Right forelimb (tissue), 1 donor: ENCODE measurements around the gene ALCAM.
"Not testable (repeated sequence)": the region's sequence is repeated elsewhere in the genome, so short reads cannot be mapped to it uniquely, and the experiment has no call there.

Source experiments
- DNase-seq: peaks from one replicate; pipeline ENCODE4 v3.0.0-alpha.2; 2018

ALCAM gene

DNA sequence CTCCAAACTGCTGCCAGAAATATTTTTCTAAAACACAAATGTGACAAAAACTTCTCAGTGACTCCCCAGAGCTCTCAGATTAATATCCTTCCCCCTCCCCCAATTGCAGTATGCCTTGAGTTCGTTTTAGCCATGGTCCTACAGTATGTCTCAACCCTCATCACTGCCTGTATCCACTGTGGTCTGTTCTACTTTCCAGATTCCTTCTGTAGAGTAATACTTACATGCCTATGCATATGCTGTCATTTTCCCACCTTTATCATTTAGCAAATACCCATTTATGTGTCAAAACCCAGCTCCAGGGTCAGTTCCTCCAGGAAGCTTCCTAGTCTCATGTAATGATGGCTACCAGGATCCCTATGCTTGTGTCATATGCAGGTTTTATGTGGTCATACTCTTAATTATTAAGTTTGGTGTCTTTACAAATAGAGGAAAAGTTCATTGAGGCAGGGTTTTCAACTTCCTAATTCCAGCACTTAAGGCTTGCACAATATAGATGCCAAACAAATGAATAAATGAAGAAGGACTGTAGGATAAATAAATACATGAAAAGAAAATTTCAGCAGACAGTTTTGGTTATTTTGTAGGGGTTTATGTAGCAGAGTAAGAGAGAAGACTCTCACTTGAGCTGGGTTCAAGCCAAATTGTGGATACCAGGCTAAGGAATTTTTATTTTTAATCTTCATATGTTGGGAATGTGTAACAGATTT is 170.8 kb downstream of the ALCAM start:
- no peak for DNase-seq

DNA sequence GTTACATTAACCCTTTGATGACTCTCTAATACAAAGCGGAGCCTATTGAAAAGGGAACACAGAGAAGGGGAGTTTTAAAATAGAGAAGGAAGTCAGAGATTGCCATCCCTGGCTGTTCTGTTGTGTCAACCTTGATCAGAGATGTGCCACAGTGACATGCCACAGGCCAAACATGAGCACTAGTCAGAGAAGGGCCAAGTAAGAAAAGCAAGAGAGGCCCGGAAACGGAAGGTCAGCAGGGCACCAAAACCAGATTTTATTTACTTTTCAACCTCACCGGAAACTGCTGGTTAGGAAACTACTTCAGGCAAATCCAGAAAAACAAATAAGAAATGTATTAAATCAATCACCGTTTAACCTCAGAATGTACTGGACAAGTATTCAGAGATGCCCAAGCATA is 171.8 kb downstream of the ALCAM start:
- no peak for DNase-seq

DNA sequence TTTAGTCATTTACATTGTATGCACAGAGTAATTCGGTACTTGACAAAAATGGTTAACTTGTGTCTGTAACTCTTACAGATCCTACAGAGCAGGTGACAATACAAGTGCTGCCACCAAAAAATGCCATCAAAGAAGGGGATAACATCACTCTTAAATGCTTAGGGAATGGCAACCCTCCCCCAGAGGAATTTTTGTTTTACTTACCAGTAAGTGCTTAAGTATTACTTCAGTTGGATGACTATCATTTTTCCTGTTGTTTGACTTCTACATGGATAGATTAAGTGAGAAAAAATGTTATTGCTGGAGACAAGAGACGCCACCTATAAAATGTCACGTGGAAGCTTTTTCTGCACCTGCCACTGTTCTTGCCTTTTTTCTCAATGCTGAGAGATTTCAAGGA is 173.2 kb downstream of the ALCAM start:
- no peak for DNase-seq

DNA sequence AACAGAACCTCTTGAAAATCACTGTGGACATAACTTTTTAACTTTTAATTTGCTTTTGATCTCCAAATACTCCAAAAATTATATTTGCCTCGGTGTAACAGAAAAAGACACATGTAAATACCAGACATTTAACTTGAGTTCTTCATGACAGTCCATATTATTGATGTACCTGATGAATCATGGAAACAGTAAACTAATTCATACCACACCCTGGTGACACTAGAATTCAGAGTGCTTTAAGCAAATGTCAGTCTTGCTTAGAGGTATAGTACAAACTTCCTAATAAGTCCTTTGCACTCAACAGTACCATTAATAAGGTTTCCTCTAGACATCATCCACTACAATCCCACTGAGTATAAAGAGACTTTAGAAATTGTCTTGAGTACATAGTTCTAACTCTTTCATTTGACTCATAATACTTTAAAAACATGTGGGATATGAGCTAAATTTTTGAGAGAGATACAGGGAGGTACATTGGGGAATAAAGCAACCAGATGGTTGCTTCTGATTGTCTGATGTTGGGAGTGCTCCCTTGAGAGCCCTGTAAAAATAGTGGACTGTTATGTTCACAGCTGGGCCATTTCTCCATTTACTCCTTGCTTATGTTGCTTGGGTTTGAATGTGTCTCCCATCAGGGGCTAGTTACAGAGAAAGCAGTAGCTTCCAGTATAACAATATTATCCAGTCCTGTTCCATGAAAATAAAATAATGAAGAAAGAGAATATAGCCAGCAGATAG is 175.7 kb downstream of the ALCAM start:
- no peak for DNase-seq

DNA sequence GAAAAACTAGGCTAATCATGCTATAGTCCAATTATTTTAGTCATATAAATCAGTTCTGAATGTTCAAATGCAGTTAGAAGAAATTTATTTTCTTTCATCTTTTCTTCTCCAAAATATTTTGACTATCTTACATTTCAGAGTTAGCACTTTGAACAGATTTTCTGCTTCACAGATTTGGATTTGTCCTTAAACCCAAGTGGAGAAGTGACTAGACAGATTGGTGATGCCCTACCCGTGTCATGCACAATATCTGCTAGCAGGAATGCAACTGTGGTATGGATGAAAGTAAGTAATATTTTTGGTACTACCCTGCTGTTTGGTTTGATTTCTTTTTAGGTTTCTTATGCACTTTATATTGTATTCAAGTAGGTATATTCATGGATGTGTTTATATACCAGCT is 178.3 kb downstream of the ALCAM start:
- no peak for DNase-seq

DNA sequence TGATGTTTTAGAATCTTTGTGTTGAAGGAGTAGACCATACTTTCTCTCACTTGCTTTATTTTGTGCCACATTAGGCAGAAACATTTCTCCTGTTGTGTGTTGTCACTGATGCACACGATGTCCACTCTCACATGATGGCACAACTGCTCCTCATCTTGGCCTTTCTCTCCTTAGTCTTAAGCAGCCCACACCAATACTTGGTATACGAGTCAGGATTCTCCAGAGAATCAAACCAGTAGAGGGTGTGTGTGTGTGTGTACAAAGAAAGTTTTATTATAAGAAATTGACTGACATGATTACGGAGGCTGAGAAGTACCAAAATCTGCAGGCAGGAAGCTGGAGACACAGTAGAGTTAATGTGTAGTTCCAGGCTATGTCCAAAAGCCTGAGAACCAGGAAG is 187.1 kb downstream of the ALCAM start:
- no peak for DNase-seq

DNA sequence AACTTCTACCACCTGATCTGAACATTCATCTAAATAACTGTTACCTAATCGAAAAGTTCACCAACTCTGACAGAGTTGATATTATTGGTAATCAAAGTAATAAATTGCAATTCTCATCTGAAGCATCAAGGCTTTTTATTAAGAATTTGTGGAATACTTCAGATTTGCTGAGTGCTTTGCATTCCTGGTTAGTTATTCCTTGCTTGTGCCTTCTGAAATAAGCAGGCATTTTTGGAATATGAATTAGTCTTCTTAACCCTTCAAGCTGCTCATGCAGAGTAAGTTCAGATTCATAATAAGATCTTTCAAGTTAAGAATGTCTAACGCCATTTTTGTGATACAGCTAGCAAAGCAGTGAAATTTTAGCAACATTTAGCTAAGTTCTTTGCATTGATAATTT is 188.5 kb downstream of the ALCAM start:
- no peak for DNase-seq

DNA sequence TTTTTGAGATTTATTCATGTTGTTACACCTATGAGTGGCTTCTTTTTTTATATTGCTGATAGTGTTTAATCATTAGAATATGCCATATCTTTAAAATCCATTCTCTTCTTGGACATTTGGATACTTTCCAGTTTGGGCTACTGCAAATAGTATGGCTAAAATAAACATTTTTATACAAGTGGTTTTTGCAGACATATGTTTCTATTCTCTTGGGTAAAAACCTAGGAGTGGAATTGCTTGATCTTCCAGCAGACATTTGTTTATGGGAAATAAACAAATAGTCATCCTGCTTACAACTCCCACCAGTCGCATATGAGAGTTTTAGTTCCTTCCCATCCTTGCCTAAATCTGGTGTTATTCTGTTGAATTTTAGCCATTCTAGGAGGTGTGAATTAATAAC is 193.1 kb downstream of the ALCAM start:
- DNase-seq = no peak

DNA sequence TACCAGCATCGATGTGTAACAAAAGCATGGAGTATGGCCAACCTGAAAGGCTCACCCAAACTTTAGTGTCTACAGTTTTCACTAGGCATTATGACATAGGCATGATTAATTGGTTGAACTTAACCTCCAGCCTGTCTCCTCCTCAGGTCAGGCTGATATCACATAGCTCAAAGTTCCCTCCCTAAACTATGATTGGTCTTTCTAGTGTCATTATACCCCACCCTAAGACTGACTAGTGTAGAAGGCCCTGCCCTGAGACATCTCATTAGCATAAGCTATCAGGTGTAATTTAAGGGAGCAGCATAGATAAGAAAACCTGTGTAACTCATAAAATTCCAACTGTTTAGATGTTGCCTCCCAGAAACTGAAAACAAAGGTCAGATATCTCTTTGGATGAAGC is 195.2 kb downstream of the ALCAM start:
- DNase-seq = no peak

DNA sequence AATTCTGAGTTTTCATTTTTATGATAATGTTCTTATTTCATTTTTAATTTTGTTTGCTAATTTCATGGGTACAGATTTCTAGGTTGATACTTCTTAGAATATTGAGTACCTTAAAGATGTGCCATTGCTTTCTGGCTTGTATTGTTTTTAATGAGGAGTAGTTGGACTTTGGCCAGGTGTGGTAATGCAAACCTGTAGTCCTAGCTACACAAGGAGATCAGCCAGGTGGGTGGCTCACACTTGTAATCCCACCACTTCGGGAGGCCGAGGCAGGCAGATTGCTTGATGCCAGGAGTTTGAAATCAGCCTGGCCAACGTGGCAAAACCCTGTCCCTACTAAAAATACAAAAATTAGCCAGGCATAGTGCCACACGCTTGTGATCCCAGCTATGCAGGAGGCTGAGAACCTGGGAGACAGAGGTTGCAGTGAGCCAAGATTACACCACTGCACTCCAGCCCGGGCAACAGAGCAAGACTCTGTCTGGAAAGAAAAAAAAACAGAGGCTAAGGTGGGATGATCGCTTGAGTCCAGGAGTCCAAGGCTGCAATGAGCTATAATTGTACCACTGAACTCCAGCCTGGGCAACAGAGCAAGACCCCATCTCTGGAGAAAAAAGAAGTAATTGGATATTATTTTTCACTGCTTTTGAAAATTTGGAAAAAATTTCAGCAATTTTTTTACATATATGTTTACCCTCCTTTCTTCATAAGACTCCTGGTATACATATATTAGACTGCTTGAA is 198.0 kb downstream of the ALCAM start:
- no peak for DNase-seq

DNA sequence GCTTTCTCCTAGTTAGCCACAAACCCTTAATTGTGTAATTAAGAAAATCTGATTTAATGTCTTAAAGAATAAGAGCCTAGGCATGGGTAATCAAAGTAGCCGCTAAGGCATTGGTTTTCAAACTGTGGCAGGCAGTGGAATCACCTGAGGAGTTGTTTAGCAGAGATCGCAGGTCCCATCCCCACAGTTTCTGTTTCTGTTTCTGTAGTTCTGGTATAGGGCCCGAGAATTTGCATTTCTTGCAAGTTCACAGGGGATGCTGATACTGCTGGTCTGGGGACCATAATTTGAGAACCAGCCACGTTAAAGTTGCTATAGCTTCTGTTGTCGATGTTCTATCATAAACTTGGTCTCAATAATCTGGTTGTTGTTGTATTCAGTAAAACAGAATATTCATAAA is 204.3 kb downstream of the ALCAM start:
- DNase-seq = no peak

DNA sequence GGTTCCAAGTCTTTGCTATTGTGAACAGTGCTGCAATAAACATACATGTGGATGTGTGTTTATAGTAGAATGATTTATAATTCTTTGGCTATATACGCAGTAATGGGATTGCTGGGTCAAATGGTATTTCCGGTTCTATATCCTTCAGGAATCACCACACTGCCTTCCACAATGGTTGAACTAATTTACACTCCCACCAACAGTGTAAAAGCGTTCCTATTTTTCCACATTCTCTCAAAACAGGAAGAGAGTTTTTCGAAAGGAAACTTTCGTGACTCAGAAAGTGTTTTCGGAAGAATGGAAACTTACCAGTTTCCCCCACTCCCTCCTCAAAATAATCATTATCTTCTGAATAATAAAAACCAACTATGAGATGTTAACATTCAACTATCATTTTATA is 205.8 kb downstream of the ALCAM start:
- no peak for DNase-seq

DNA sequence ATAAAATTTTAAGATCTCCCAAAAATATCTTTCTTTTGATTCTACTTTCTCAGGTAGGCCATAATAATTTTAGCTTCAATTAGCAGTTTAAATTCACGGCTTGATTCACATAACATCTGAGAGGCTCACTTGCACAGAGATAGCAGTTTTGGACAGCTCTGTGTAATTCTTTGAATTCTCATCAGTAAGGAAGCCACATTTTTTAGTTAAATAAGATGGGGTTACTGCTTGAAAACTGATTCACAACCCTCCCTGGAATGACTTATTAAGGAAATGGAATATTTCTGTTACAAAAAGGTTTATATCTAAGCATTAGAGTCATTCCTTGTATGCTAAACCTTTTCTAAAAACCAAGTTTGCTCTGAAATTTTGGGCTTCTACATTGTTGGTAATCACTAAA is 212.7 kb downstream of the ALCAM start:
- DNase-seq = no peak

DNA sequence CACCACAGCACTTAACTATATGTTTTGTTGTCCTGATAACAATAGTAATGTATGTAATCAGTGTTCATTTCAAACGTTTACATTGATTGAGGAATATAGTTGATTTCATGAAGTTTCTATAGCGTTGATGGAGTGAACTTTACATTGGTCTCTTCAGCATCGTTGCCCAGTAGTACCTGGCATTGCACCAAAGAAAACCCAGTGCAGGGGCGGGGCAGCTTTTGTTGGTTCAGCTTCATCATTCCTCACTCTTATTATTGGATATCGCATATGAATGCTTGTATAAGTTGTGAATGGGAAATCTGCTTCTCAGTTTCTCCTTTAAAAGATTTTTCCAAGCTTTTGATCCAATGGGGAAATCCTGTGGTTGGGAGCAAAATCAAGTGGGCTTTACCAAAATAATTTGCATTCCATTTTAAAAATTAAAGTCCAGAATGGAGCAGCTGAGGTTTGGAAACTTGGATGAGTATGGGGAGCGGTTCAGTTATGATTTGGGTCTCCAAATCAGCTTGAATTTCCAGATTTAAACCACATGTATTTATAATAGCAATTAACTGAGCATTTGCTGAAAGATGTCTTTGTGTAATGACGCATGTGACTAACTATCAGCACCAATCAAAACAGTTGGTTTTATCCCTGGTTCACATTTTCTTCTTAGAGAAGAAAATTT is 213.7 kb downstream of the ALCAM start:
- no peak for DNase-seq

DNA sequence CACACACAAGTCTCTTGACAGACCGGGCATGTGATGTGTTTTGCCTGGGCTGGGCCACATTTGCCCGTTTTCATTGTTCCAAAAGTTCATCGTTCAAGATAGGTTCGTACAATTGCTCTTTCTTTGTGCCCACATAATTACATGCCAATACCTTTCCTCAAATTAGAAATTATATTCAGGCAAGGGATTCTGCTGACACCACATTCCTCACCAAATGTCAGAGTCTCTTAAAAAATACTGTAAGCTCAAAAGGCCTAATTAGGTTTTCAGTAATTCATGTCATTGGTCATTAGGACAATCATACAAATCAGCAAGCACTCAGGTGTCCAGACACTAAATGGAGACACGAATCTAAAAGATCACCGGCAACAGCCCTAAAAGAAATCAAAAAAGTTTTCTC is 215.3 kb downstream of the ALCAM start:
- DNase-seq = no peak

DNA sequence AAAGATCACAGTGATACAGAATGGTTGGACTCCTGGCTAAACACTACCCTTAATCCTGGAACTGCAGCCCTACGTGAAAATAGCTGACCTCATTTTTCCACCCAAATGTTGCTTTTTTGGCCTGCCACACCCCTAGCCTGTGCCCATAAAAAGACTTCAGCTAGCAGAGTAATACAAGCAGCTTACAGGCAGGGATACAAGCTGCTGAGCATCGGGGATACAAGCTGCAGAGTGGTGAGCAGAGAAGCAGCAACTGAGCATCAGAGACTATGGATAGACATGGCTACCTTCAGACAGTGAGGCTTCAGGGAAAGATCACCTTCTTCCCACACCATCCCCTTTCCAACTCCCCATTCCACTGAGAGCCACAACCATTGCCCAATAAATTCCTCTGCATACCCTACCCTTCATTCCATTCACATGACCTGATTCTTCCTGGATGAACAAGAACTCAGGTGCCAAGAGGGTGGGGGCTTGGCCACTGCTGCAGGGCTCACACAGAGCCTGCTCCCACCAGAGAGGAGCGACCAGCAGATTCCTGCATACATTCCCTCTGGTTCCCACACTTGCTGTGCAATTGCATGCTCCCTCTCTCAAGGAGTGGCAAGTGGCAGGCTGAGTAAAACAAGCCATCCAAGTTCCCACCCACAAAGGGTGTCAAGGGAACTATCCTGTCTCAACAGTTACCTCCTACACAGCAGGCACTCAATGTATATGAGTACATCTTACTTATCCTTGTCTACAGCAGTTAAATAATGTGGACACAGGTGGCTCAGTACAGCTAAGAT is 217.5 kb downstream of the ALCAM start:
- no peak for DNase-seq

DNA sequence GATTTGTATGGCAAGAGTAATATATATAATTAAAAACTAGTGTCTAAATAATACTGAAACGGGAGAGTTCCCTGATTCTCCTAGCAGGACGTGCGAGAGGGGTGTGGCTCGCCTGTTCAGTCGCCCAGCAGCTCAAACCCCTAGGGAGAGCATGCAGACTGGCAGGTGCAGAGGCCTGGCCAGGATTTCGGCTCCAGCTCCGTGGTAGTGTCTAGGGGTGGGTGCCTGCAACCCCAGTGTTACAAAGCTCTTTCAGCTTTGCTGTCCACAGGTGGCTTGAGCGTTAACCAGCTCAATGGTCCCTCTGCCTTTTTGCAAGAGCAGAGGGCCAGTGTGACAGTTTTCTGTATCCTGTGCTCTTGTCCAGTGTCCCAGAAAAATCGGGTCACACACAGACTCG is 226.6 kb downstream of the ALCAM start:
- DNase-seq = no peak

DNA sequence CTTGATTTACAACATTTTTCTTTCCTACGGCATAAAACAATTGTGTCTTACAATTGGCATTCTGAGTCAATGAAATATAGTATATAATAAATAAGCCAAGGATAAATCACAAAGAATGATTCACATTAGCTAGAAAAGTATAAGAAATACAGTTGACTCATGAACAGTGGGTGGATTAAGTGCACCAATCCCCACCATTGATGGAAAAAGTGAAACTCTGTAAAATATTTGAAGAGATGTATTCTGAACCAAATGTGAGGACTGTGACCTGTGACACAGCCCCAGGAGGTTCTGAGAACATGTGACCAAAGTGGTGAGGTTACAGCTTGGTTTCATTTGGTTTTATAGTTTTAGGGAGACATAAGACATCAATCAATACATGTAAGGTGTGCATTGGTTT is 227.5 kb downstream of the ALCAM start:
- no peak for DNase-seq

DNA sequence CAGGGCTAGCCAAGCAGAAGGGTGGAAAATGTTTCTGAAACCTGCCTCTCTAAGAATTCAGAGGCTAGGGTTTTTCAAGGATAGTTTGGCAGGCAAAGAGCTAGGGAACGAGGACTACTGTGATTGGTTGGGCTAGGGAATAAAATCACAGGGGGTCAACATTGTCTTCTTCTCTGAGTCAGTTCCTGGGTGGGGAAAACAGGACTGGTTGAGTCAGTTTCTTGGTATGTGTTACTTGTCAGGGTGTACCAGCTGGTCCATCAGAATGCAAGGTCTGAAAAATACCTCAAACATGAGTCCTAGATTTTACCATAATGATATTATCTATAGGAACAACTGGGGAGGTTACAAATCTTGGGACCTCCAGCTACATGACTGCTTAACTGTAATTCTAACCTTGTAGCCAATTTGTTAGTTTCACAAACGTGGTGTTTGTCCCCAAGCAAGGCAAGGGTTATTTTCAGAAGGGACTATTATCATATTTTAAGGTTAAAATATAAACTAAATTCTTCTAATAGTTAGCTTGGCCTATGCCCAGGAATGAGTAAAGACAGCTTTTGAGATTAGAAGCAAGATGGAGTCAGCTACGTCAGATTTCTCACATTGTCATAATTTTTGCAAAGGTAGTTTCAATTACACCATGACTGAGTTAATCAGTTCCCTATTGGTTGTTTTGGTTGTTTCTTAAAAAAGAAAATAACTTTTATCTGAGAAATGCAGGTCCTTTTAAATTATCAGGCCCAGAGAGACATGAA is 231.5 kb downstream of the ALCAM start:
- DNase-seq = no peak

DNA sequence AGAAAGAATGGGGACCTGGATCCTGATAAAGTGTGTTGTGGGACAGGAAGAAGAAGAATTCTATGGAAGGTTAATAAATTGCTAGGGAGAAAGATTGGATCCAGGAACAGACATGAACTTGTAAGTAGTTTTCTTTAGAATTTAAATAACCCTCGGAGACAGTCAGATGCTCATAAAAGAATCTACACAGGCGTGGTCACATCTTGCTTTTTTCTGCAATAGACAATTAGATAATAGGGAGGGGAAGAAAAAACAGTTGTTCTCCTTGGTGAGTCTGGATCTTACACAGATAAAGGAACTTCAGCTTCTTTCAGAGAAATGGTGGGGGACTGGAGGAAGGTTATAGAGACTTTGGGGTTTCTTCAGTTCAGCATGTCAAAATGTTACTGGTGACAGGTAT is 232.6 kb downstream of the ALCAM start:
- no peak for DNase-seq

DNA sequence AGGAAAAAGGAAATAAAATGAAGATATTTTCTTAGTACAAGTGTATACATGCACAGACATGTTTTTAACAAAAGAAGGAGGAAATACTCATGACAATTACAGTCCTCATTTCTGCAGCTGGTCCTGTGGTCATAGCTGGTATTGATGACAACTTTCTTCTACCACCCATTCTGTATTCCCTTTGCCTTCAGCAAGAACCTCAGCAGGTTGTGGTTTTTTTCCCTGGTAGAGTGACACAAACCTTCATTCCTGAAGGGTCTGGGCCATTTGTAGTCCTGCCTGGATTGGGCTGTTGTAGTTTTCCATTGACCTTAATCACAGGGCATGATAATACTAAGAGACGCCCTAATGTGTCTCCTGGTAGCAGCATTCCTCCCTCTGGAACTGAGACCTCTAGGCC is 235.0 kb downstream of the ALCAM start:
- not testable (repeated sequence) for DNase-seq

DNA sequence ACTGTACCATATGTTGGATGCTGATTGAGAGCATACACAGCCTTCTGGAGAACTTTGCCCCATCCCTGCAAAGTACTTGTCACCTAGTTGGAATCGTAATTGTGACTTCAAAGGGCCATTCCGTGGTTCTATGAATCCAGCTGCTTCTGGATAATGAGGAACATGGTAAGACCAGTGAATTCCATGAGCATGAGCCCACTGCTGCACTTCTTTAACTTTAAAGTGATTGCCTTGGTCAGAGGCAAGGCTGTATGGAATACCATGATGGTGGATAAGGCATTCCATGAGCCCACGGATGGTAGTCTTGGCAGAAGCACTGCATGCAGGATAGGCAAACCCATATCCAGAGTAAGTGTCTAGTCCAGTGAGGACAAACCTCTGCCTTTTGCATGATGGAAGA is 235.6 kb downstream of the ALCAM start:
- DNase-seq = not testable (repeated sequence)
